GM18868 (cell line): Measurements from ENCODE around the gene BAZ1B.
A peak's percentile ranks its signal among the peaks of the same experiment; 100 is the strongest.
"Not testable (repeated sequence)": the region's sequence is repeated elsewhere in the genome, so short reads cannot be mapped to it uniquely, and the experiment has no call there.

ENCODE experiments used
- ATAC-seq: cut with Tn5 transposase; IDR thresholded peaks from one replicate; pipeline ENCODE4 v1.9.1; 2021; ENCODE audit warnings: mild to moderate bottlenecking, moderate library complexity; ENCODE audit not compliant: unreplicated experiment

The BAZ1B gene, protein sequence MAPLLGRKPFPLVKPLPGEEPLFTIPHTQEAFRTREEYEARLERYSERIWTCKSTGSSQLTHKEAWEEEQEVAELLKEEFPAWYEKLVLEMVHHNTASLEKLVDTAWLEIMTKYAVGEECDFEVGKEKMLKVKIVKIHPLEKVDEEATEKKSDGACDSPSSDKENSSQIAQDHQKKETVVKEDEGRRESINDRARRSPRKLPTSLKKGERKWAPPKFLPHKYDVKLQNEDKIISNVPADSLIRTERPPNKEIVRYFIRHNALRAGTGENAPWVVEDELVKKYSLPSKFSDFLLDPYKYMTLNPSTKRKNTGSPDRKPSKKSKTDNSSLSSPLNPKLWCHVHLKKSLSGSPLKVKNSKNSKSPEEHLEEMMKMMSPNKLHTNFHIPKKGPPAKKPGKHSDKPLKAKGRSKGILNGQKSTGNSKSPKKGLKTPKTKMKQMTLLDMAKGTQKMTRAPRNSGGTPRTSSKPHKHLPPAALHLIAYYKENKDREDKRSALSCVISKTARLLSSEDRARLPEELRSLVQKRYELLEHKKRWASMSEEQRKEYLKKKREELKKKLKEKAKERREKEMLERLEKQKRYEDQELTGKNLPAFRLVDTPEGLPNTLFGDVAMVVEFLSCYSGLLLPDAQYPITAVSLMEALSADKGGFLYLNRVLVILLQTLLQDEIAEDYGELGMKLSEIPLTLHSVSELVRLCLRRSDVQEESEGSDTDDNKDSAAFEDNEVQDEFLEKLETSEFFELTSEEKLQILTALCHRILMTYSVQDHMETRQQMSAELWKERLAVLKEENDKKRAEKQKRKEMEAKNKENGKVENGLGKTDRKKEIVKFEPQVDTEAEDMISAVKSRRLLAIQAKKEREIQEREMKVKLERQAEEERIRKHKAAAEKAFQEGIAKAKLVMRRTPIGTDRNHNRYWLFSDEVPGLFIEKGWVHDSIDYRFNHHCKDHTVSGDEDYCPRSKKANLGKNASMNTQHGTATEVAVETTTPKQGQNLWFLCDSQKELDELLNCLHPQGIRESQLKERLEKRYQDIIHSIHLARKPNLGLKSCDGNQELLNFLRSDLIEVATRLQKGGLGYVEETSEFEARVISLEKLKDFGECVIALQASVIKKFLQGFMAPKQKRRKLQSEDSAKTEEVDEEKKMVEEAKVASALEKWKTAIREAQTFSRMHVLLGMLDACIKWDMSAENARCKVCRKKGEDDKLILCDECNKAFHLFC (N-terminal part only)

DNA sequence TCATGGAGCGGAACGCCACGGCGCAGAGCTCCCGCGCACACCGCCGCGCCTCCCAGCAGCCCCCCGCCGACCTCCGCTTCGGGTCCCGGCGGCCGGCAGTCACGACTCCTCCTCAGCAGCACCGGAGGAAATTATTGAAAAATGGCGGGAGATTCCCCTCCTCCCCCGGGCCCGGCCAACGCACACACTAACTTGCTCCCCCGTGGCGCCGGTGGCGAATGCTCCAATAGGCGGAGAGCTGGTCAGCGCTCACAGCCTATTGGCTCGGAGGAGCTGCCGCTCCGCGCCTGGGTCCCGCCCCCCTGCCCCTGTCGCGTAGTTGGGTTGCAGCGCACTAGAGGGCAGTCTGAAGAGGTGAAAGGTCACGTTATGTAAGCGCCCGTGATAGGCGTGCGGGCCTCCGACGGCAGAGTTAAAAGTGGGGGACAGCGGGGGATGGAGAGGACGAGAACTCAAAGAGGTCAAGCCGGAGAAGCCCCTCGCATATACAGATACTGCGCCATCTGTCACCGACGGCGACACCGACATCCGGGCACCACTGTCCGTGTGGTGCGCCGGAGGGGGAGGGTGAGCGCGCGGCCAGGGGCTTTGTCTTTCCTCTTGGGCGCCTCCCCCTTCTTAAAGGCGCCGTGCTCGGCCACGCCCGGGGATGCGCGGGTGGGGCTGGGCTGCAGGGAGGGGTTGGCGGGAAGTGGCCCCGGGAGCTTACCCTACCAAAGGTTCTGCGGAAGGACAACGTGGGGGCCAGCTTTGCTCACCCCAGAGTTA lies at the start of gene BAZ1B:
BAZ1B (minus strand) TSS at position 189 of the 768 bp plus-strand sequence. CDS start 360 bp downstream, outside the sequence.
- ATAC-seq: peak; percentile 86

DNA sequence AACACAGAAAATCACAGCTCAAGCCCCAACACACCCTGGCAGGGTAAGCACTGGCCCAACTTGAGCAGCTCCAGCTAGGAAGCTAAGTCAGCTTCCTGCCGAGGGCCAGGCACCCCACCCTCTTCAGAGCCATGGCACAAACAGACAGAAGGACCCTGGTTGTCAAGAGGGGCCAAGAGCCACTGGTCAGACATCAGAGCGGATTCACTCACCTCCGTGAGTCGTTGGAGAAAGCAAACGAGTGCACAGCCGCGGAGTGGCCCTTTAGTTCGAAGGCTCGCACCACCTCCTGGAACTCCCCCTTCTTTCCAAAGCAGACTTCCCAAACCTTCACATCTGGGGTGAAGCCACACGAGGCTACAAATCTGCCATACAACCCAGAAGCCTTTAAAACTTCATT lies 48.9 kb upstream of the BAZ1B start:
- no peak for ATAC-seq

DNA sequence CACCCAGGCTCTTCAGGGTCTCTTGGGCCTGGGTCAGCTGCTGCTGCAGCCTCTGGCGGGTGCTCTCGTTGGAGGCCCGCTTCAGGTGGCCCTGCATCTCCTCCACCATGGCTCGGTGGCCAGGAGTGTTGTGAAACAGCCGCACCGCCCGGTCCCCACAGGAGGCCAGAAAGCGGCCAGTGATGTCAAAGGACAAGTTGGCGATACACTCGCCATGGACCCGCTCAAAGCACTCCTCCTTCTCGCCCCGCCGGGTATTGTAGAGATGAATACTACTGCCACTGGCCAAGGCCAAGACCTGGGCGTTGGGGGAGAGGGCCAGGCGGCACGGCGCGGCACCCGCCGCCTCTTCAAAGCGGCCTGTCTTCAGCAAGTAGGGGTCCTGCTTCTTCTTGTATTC lies 48.4 kb upstream of the BAZ1B start:
- no peak for ATAC-seq

DNA sequence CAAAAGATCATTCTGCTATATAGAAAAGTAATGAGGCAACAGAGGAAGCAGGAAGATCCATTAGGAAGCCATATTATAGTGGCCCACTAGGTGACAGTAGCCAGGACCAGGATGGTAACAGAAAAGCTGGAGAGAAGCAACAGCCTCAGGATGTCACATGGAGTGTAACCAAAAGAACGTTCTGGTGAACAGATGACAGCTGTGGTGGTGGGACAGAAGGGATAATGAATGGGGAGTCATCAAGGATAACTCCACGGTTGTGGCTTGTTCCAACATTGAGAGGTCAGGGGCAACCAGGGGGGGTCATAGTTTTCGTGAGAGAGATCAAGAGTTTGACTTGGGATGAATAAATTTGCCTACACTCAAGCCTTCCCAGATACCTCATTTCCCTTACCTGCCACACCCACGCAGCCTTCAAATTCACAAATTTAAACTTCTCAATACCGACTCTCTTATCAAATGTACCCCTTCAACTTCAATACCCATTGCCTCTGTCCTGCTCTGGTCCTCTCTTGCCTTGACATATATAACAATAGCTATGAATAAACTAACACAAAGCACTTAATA lies 47.0 kb upstream of the BAZ1B start:
- no peak for ATAC-seq

DNA sequence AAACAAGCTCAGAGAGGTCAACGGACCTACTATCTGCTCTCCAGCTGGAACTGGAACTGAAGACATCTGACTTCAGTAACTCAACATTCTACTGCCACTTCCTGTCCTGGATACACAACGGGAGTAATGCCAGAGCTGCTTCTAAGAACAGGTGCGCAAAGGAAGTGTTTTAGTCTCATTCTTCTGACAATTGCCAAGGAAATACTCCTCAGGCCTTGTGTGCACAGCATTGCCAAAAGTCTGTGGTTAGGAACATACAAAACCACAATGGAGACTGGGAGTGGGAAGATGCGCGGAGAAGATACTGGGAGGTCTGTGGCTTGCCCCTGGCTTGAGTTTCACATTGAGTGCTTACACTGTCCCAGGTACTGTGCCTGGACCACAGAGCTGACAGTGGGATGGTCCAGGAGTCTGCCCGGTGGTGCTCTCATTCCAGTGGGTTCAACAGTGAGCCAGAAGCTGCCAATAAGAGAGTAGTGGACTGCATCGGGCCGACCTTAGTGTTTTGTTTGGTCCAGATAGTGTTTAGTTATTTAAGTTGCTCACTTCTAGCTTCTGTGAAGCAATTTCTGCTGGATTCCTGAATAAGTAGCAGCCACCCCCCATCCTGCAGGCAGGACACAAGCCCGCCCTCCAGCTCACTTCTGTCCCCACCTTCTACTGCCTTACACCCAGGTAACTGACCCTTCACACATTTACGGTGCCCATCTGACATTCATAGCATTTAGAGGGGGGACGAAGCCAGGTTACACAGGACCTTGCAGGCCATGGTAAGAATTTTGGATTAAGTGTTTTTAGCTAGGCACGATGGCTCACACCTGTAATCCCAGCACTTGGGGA lies 46.0 kb upstream of the BAZ1B start:
- no peak for ATAC-seq

DNA sequence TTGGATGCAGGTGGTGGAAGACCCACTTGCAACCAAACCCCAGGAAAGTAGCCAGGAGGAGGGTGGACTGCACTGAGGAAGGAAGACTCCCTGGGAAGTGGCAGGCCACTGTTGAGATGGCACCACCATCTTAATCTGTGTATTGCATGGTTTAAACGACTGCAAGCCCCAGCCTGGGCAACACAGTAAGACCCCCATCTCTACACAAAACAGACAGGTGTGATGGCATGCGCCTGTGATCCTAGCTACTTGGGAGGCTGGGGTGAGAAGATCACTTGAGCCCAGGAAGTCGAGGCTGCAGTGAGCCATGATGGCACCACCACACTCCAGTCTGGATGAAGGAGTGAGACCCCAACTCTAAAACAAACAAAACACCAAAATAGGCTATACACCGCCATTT lies 45.0 kb upstream of the BAZ1B start:
- no peak for ATAC-seq

DNA sequence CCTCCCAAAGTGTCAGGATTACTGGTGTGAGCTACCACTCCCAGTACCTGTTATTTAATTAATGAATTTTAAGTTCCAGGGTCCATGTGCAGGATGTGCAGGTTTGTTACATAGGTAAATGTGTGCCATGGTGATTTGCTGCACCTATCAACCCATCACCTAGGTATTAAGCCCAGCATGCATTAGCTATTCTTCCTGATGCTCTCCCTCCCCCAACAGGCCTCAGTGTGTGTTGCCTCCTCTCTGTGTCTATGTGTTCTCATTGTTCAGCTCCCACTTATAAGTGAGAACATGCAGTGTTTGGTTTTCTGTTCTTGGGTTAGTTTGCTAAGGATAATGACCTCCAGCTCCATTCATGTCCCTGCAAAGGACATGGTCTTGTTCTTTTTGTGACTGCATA lies 44.3 kb upstream of the BAZ1B start:
- not testable (repeated sequence) for ATAC-seq

DNA sequence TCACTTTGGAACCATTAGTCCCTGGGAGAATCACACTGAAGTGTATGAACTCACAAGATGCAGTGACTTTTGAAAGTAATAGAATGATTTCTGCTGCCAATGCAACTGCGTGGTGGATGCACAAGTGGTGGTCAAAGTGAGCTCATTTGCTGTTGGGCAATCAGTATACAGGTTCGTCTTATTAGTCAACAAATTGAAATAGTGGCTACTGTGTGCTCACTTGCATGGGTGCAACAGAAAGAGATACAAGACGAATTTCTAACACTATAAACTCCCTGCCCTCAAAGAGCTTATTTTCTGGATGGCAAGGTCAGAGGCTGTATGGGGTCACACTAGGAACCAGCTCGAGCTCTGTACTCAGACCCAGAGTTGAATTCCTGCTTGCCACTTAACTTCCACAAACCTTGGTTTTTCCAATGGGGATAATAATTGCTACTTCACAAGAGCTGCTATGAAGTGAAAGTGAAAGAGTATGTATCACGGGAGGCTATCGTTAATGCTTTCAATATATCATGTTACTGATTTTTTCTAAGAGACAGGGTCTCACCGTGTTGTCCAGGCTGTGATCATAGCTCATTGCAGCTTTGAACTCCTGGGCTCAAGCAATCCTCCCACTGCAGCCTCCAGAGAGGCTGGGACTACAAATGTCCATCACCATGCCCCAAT lies 43.7 kb upstream of the BAZ1B start:
- no peak for ATAC-seq

DNA sequence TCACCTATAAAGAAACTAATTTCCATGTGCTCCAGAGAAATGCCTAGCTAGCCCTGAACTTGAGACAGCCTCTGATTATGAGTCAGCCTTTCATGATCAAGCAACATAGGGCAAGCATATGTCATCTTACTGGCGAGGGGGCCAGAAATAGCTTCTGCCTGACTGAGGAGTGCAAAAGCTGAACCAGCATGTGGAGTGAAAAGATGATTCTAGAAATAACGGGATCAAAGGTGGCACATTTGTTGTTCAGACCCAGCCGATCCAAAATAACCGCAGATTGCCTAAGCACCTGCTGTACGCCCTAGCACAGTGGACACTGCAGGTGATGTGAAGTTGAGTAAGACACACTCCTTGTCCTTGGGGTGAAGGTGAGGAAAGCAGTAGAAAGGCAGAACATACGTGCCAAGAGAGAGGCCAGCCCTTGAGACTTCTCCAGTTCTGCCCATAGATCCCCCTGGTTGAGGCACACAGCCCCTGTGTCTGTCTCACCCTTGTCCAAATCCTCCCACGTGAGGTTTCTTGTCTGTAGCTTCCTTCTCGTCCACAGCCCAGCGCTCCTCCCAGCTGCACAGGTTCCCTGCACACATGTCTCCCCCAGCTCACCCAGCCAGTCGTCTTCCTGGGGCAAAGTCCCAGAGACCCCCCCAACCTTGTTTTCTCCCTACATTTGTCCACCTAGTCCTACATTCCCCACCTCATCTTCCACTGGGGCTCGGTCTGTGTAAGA lies 38.2 kb upstream of the BAZ1B start:
- ATAC-seq: peak; percentile 38

DNA sequence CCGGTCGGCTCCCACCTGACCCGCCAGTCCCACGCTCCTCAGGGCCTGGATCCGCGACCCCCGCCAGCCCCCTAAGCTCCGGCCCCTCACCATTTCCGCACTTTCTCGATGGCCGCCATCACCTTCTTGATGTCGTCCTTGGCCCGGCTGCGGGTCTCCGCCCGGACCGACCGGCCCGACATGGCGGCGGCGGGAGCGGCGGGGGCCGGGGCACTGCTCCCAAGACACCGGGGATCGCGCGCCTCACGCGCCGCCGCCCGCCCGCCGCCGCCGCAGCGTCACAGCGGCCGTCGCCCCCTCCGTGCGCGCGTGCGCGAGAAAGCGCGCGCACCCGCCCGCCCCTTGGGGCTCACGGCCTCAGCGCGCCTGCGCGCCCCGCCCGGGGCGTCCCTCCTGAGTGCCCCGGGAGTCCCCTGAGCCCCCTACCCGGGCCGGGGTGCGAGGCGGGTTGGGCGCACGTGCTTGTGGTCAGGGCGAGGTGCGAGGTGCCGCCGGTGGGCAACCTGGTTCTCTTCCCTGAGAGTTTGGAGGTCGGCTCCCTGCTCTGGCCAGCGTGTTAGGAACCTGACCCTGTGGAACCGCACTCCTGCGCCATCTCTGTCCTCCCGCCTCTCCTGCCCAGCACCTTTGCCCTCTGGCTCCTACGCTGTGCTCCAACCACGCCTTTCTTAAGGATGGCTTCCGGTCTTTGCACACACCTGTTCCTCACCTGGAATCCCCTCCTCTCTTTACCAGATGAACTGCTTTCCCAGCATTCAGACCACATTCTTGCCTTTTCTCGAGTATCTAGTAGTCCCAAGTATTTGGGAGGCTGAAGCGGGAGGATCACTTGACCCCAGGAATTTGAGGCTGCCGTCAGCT lies 35.5 kb upstream of the BAZ1B start, which contains the start of gene BCL7B:
BCL7B (minus strand) TSS at position 294 of the 861 bp plus-strand sequence; CDS start at position 182, 112 bp downstream.
- peak; percentile 38 for ATAC-seq

DNA sequence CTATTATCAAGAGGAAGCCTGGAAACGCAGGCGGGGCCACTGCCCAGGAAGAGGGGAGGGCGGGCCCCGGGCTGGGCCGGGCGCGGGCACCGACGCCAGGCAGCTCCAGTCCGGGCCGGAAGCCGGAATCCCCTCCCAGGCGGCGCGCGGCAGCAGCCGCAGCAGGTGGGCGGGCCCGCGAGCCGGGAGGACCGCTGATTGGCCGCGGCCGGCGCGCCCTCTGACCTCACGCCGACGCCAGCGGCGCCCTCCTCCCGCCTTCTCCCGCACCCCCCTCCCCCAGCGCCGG lies 35.0 kb upstream of the BAZ1B start:
- ATAC-seq: peak; percentile 86

DNA sequence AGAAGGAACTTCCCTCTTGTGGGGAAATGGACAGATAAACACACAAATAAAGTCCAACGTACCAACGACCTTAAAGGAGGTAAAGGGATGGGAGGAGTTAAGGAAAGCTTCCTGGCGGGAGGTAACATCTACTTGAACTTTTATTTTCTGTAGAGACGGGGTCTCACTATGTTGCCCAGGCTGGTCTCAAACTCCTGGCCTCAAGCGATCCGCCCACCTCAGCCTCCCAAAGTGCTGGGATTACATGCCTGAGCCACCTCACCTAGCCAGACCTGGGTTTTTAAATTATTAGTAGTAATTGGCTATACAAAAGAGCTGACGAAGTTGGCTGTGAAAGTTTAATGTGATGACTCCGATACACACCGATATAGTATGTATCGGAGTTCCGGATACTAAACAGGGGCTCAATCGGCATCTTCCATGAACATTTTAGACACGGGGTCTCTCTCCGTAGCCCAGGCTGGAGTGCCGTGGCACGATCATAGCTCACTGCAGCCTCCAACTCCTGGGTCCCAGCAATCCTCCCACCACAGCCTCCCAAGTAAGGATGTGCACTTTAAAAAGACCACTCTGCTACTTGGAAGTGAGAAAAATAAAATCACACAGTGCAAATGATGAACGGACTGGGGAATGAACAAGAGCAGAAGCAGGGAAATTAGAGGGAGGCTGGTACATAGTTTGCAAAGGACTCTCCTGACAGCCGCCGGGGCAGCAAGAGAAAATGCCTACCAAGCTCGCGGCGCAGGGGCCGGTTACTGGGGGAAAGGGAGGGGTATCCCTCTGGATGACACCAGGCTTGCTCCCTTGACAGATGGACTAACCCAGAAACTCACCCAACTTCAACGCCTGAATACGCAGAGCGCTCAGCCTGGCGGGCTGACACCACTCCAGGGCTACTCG lies 34.4 kb upstream of the BAZ1B start:
- ATAC-seq: no peak

DNA sequence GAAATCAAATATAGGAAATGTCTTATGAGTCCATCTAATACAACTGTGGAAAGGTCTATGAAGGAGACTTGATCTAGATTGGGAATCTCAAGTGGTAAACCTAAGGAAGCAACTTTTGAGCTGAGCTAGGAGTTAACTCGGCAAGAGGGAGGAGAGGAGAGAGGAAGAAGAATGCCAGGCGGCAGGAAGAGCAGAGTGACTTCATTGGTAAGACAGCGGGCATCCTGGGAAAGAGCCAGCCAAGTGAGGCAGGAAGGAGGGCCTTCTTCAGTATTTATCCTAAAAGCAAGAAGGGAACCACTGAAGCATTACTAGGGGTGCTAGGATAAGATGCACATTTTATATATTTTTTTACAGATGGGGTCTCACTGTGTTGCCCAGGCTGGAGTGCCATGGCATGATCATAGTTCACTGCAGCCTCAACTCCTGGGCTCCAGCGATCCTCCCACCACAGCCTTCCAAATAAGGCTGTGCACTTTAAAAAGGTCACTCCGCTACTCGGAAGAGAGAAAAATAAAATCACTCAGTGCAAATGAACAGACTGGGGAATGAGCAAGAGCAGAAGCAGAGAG lies 33.4 kb upstream of the BAZ1B start:
- ATAC-seq: no peak

DNA sequence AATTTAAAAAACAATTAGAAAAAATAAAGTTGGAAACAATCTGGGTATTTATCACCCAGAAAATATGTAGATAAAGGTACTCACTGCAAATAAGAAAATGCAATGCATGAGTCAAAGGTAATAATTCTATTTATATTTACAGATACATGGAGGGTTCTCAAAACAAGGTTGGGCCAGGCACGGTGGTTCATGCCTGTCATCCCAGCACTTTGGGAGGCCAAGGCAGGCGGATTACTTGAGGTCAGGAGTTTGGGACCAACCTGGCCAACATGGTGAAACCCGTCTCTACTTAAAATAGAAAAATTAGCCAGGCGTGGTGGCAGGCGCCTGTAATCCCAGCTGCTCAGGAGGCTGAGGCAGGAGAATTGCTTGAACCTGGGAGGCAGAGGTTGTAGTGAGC lies 28.0 kb upstream of the BAZ1B start:
- ATAC-seq: not testable (repeated sequence)

DNA sequence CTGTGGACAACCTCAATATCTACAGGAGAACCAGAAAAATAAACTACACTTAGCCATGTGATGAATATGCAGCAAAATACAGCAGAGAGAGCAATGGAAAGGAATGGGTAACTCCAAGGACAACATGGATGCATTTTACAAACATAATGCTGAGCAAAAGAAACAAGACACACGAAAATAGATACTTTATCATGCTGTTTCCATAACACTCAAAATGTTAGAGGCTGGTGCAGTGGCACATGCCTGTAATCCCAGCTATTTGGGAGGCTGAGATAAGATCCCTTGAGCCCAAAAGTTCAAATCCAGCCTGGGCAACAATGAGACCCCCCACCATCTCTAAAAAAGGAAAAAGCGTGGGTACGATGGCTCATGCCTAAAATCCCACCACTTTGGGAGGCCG lies 27.1 kb upstream of the BAZ1B start:
- ATAC-seq: no peak

DNA sequence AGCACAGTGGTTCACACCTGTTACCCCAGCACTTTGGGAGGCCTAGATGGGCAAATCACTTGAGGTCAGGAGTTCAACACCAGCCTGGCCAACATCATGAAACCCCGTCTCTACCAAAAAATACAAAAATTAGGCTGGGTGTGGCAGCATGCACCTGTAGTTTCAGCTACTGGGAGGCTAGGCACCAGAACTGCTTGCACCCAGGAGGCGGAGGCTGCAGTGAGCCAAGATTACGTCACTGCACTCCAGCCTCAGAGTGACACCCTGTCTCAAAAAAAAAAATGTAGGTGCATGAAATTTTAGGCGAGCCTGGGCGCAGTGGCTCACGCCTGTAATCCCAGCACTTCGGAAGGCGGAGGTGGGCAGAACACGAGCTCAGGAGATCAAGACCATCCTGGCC lies 25.7 kb upstream of the BAZ1B start:
- ATAC-seq: no peak
